Neural progenitor cell (in vitro differentiated cells): ENCODE results near the gene RSPH3.

Experiments
- EZH2phosphoT487 ChIP-seq: fragments of 200-600 bp; sonication (generic); IDR thresholded peaks from 2 replicates; pipeline ENCODE4 v1.6.1; 2017; ENCODE audit warnings: antibody characterized with exemption
- TF ChIP-seq, protein P1 (sequence below): fragments of 200-600 bp; sonication (generic); IDR thresholded peaks from 2 replicates; pipeline ENCODE4 v1.5.1; 2017; ENCODE audit warnings: antibody characterized with exemption, mild to moderate bottlenecking

GRCh38 chr6:159045801-159046200 is 45.8 kb upstream of the RSPH3 start:
- TF ChIP-seq, protein P1, sequence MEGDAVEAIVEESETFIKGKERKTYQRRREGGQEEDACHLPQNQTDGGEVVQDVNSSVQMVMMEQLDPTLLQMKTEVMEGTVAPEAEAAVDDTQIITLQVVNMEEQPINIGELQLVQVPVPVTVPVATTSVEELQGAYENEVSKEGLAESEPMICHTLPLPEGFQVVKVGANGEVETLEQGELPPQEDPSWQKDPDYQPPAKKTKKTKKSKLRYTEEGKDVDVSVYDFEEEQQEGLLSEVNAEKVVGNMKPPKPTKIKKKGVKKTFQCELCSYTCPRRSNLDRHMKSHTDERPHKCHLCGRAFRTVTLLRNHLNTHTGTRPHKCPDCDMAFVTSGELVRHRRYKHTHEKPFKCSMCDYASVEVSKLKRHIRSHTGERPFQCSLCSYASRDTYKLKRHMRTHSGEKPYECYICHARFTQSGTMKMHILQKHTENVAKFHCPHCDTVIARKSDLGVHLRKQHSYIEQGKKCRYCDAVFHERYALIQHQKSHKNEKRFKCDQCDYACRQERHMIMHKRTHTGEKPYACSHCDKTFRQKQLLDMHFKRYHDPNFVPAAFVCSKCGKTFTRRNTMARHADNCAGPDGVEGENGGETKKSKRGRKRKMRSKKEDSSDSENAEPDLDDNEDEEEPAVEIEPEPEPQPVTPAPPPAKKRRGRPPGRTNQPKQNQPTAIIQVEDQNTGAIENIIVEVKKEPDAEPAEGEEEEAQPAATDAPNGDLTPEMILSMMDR = no peak
- no peak for TF ChIP-seq EZH2phosphoT487
